ENCODE data around the gene CCDC191.

DNA sequence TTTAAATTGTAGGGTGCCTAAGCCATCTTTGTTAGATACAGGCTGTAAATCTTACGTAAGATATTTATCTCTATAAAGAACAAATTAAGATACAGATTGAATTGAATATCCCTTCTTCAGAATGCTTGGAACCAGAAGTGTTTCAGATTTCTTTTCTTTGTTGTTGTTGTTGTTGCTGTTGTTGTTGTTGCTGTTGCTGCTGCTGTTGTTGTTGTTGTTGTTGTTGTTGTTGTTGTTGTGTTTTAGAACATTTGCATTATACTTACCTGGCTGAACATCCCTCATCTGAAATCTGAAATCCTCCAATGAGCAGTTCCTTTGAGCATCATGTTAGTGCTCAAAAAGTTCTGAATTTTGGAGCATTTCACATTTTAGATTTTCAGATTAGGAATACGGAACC, 26.8 kb upstream of the CCDC191 start:
- TF ChIP-seq POLR2AphosphoS5 (IDR thresholded peaks at IDR 0.05) (no peak), POLR2A (IDR thresholded peaks at IDR 0.05) (no peak), EP300 (IDR thresholded peaks at IDR 0.05) (no peak)
- TF ChIP-seq, protein P1, sequence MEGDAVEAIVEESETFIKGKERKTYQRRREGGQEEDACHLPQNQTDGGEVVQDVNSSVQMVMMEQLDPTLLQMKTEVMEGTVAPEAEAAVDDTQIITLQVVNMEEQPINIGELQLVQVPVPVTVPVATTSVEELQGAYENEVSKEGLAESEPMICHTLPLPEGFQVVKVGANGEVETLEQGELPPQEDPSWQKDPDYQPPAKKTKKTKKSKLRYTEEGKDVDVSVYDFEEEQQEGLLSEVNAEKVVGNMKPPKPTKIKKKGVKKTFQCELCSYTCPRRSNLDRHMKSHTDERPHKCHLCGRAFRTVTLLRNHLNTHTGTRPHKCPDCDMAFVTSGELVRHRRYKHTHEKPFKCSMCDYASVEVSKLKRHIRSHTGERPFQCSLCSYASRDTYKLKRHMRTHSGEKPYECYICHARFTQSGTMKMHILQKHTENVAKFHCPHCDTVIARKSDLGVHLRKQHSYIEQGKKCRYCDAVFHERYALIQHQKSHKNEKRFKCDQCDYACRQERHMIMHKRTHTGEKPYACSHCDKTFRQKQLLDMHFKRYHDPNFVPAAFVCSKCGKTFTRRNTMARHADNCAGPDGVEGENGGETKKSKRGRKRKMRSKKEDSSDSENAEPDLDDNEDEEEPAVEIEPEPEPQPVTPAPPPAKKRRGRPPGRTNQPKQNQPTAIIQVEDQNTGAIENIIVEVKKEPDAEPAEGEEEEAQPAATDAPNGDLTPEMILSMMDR (IDR thresholded peaks at IDR 0.05): no peak
